HL-60 (cell line): ENCODE data around the gene MYH14.

Experiments used
- DNase-seq, 2 experiments: peaks; one replicate each; pipeline ENCODE4 v3.0.0-alpha.2; 2010 to 2020; ENCODE audit warnings: low read depth in 1 of 2, low spot score in 1 of 2
- H3K27ac ChIP-seq: fragments of 250-450 bp; sonication (Bioruptor Pico); replicated peaks from 2 replicates; pipeline ENCODE4 v1.5.1; 2020; ENCODE audit warnings: mild to moderate bottlenecking, moderate library complexity
- H3K27me3 ChIP-seq: fragments of 250-450 bp; sonication (Bioruptor Pico); 2 replicates; pipeline ENCODE4 v1.5.1; 2021; ENCODE audit warnings: mild to moderate bottlenecking, moderate library complexity; ENCODE audit not compliant: insufficient read depth, poor library complexity, severe bottlenecking
- H3K4me3 ChIP-seq: replicated peaks from 2 replicates; pipeline ENCODE4 v1.5.1; 2011; ENCODE audit warnings: mild to moderate bottlenecking, control low read depth, low read length; ENCODE audit not compliant: insufficient read depth
- GABPA ChIP-seq: IDR thresholded peaks from 2 replicates; pipeline ENCODE4 v1.6.1; 2012; ENCODE audit warnings: low read depth
- POLR2AphosphoS5 ChIP-seq: IDR thresholded peaks from 2 replicates; pipeline ENCODE4 v1.6.1; 2012; ENCODE audit warnings: low read depth
- SPI1 ChIP-seq: IDR thresholded peaks from 2 replicates; pipeline ENCODE4 v1.6.1; 2012; ENCODE audit warnings: low read depth, mild to moderate bottlenecking, borderline replicate concordance
- TF ChIP-seq, protein P1 (sequence below): IDR thresholded peaks from 2 replicates; pipeline ENCODE4 v1.6.1; 2012; ENCODE audit warnings: low read depth; ENCODE audit not compliant: insufficient replicate concordance
- TF ChIP-seq, protein P2 (sequence below): IDR thresholded peaks from one replicate; pipeline ENCODE4 v1.5.1; 2011; ENCODE audit warnings: low read length, control low read depth, inconsistent platforms; ENCODE audit not compliant: insufficient read depth

MYH14 gene

GRCh38 chr19:50300814-50301606 is 97.6 kb downstream of the MYH14 start:
- no peak for DNase-seq
- no peak overlapping the region for H3K27ac ChIP-seq
- no peak overlapping the region for H3K4me3 ChIP-seq
- H3K27me3 ChIP-seq, result no peaks in the 10 kb centered on the region
- TF ChIP-seq GABPA, result no peak
- TF ChIP-seq POLR2AphosphoS5, result no peak
- TF ChIP-seq, protein P1, sequence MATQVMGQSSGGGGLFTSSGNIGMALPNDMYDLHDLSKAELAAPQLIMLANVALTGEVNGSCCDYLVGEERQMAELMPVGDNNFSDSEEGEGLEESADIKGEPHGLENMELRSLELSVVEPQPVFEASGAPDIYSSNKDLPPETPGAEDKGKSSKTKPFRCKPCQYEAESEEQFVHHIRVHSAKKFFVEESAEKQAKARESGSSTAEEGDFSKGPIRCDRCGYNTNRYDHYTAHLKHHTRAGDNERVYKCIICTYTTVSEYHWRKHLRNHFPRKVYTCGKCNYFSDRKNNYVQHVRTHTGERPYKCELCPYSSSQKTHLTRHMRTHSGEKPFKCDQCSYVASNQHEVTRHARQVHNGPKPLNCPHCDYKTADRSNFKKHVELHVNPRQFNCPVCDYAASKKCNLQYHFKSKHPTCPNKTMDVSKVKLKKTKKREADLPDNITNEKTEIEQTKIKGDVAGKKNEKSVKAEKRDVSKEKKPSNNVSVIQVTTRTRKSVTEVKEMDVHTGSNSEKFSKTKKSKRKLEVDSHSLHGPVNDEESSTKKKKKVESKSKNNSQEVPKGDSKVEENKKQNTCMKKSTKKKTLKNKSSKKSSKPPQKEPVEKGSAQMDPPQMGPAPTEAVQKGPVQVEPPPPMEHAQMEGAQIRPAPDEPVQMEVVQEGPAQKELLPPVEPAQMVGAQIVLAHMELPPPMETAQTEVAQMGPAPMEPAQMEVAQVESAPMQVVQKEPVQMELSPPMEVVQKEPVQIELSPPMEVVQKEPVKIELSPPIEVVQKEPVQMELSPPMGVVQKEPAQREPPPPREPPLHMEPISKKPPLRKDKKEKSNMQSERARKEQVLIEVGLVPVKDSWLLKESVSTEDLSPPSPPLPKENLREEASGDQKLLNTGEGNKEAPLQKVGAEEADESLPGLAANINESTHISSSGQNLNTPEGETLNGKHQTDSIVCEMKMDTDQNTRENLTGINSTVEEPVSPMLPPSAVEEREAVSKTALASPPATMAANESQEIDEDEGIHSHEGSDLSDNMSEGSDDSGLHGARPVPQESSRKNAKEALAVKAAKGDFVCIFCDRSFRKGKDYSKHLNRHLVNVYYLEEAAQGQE, result no peak
- TF ChIP-seq SPI1, result no peak
- TF ChIP-seq, protein P2, sequence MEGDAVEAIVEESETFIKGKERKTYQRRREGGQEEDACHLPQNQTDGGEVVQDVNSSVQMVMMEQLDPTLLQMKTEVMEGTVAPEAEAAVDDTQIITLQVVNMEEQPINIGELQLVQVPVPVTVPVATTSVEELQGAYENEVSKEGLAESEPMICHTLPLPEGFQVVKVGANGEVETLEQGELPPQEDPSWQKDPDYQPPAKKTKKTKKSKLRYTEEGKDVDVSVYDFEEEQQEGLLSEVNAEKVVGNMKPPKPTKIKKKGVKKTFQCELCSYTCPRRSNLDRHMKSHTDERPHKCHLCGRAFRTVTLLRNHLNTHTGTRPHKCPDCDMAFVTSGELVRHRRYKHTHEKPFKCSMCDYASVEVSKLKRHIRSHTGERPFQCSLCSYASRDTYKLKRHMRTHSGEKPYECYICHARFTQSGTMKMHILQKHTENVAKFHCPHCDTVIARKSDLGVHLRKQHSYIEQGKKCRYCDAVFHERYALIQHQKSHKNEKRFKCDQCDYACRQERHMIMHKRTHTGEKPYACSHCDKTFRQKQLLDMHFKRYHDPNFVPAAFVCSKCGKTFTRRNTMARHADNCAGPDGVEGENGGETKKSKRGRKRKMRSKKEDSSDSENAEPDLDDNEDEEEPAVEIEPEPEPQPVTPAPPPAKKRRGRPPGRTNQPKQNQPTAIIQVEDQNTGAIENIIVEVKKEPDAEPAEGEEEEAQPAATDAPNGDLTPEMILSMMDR, result no peak

GRCh38 chr19:50301607-50301971 is 98.2 kb downstream of the MYH14 start:
- no peak overlapping the region for H3K27ac ChIP-seq
- no peak for TF ChIP-seq SPI1
- TF ChIP-seq, protein P1, result no peak
- TF ChIP-seq POLR2AphosphoS5, result no peak
- TF ChIP-seq, protein P2, result no peak
- H3K4me3 ChIP-seq, result no peak overlapping the region
- DNase-seq, result no peak
- H3K27me3 ChIP-seq, result no peaks in the 10 kb centered on the region

DNA sequence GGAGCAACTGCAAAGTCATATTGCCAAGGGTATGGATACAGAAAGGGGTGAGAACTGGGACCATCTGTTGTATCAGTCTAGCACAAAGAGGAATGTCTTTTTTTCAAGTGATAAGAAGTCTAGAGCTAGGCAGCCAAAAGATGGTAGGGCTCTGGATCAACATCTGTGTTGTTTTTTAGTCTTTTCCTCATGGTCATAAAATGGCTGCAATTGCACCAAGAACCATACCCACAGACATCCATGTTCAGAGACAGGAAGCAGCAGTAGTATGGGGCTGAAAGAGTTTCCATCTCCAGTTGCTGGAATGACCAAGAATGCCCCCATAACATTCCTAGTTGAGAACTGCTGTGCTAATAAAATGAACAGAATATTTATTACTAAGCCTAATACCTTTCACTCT is 100.1 kb downstream of the MYH14 start:
- no peaks in the 10 kb centered on the region for H3K27me3 ChIP-seq
- H3K27ac ChIP-seq, result no peak overlapping the region
- TF ChIP-seq, protein P2, result no peak
- TF ChIP-seq POLR2AphosphoS5 (no peak), GABPA (no peak), SPI1 (no peak)
- TF ChIP-seq, protein P1, result no peak
- H3K4me3 ChIP-seq, result no peak overlapping the region
- no peak for DNase-seq
